Smooth muscle cell (in vitro differentiated cells): ENCODE data around the gene MRPS6. TPM values are rescaled to one million over a fixed set of nuclear protein-coding genes. Genes with fewer than 3 reads are reported as not detected.

Experiments used
- DNase-seq: peaks from one replicate; lab custom pipeline; 2025; ENCODE audit not compliant: unreplicated experiment; lab: John Stamatoyannopoulos, UW
- H2AFZ ChIP-seq: fragments of 200-600 bp; sonication (generic); 2 replicates; pipeline ENCODE4 v1.6.0; 2016; ENCODE audit warnings: antibody characterized with exemption, low read depth, mild to moderate bottlenecking
- H3F3A ChIP-seq: fragments of 200-600 bp; sonication (generic); 2 replicates; pipeline ENCODE4 v1.6.0; 2017; ENCODE audit warnings: antibody characterized with exemption, low read depth
- H3K27ac ChIP-seq: fragments of 200-600 bp; sonication (generic); 2 replicates; pipeline ENCODE4 v1.5.1; 2016; ENCODE audit warnings: low read depth, mild to moderate bottlenecking
- H3K27me3 ChIP-seq: fragments of 200-600 bp; sonication (generic); 2 replicates; pipeline ENCODE4 v1.6.1; 2016; ENCODE audit warnings: low read depth, mild to moderate bottlenecking
- H3K36me3 ChIP-seq: fragments of 200-600 bp; sonication (generic); 2 replicates; pipeline ENCODE4 v1.5.1; 2016; ENCODE audit warnings: low read depth
- H3K4me1 ChIP-seq: fragments of 200-600 bp; sonication (generic); 2 replicates; pipeline ENCODE4 v1.5.1; 2016; ENCODE audit warnings: low read depth
- H3K4me2 ChIP-seq: fragments of 200-600 bp; sonication (generic); 2 replicates; pipeline ENCODE4 v1.6.0; 2016; ENCODE audit warnings: mild to moderate bottlenecking
- H3K4me3 ChIP-seq: fragments of 200-600 bp; sonication (generic); 2 replicates; pipeline ENCODE4 v1.5.1; 2016; ENCODE audit warnings: mild to moderate bottlenecking
- H3K79me2 ChIP-seq: fragments of 200-600 bp; sonication (generic); 2 replicates; pipeline ENCODE4 v1.6.0; 2016; ENCODE audit warnings: low read depth, mild to moderate bottlenecking
- H3K9ac ChIP-seq: fragments of 200-600 bp; sonication (generic); 2 replicates; pipeline ENCODE4 v1.6.0; 2016; ENCODE audit warnings: low read depth
- H3K9me3 ChIP-seq: fragments of 200-600 bp; sonication (generic); replicated peaks from 2 replicates; pipeline ENCODE4 v1.5.1; 2016; ENCODE audit warnings: low read depth
- H4K20me1 ChIP-seq: fragments of 200-600 bp; sonication (generic); 2 replicates; pipeline ENCODE4 v1.6.0; 2016; ENCODE audit warnings: low read depth
- WGBS: methylation state at CpG from one replicate; pipeline ENCODE4 v1.1.7; 2016; ENCODE audit warnings: low lambda C conversion rate; 5-methylcytosine and 5-hydroxymethylcytosine counted together
- polyA plus RNA-seq: library from polyadenylated mRNA; unstranded; fragments of >200 nt; fragmentation: Nextera tagmentation; extraction: Ambion mirVana; gene quantifications from 2 replicates; pipeline ENCODE4 v1.2.1, GENCODE V29; 2016
- total RNA-seq: library from RNA; depleted of rRNA; stranded (reverse); fragments of >200 nt; gene quantifications from 2 replicates; pipeline ENCODE4 v1.2.3, GENCODE V29; 2014
- TF ChIP-seq, protein P1 (sequence below): fragments of 200-600 bp; sonication (generic); IDR thresholded peaks from 2 replicates; pipeline ENCODE4 v1.5.1; 2017; ENCODE audit warnings: borderline replicate concordance, mild to moderate bottlenecking, antibody characterized with exemption; ENCODE audit not compliant: insufficient read depth, poor library complexity, severe bottlenecking

The MRPS6 gene
- total and polyA plus RNA-seq, 2 experiments from 2014 or later, result 47.8 to 152 TPM

GRCh38 chr21:34133802-34134201 lies 60.4 kb downstream of the MRPS6 start:
- Histone ChIP-seq H3K9ac (no peak overlapping the region), H3K4me2 (no peak overlapping the region), H3K79me2 (peaks cover 53% of the 10 kb centered on the region), H3K9me3 (no peaks in the 10 kb centered on the region), H3F3A (peaks cover 24% of the 10 kb centered on the region), H3K27ac (no peak overlapping the region), H3K36me3 (peaks cover 4% of the 10 kb centered on the region), H3K27me3 (no peaks in the 10 kb centered on the region), H2AFZ (no peak overlapping the region), H3K4me3 (no peak overlapping the region), H3K4me1 (peaks cover 30% of the 10 kb centered on the region), H4K20me1 (peaks cover 34% of the 10 kb centered on the region)
- DNase-seq, result no peak
- TF ChIP-seq, protein P1, sequence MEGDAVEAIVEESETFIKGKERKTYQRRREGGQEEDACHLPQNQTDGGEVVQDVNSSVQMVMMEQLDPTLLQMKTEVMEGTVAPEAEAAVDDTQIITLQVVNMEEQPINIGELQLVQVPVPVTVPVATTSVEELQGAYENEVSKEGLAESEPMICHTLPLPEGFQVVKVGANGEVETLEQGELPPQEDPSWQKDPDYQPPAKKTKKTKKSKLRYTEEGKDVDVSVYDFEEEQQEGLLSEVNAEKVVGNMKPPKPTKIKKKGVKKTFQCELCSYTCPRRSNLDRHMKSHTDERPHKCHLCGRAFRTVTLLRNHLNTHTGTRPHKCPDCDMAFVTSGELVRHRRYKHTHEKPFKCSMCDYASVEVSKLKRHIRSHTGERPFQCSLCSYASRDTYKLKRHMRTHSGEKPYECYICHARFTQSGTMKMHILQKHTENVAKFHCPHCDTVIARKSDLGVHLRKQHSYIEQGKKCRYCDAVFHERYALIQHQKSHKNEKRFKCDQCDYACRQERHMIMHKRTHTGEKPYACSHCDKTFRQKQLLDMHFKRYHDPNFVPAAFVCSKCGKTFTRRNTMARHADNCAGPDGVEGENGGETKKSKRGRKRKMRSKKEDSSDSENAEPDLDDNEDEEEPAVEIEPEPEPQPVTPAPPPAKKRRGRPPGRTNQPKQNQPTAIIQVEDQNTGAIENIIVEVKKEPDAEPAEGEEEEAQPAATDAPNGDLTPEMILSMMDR, result peak; percentile 25
- WGBS, result 89% methylated on average over 2 of the region's 2 CpGs

GRCh38 chr21:34135330-34135729 lies 62.0 kb downstream of the MRPS6 start:
- Histone ChIP-seq H3F3A (peaks cover 11% of the 10 kb centered on the region), H4K20me1 (peaks cover 42% of the 10 kb centered on the region), H3K4me2 (no peak overlapping the region), H3K27me3 (no peaks in the 10 kb centered on the region), H3K4me3 (no peak overlapping the region), H3K9me3 (no peaks in the 10 kb centered on the region), H3K9ac (no peak overlapping the region), H3K36me3 (peaks cover 4% of the 10 kb centered on the region), H3K79me2 (peaks cover 63% of the 10 kb centered on the region), H3K27ac (no peak overlapping the region), H3K4me1 (peaks cover 14% of the 10 kb centered on the region), H2AFZ (no peak overlapping the region)
- no peak for DNase-seq
- 96% methylated on average over 5 of the region's 5 CpGs for WGBS
- TF ChIP-seq, protein P1, result no peak

- H3K27me3 ChIP-seq, result no peaks in the 10 kb centered on the region
- no peak overlapping the region for H3K4me2 ChIP-seq
- H3K4me3 ChIP-seq, result no peak overlapping the region
- H3K4me1 ChIP-seq, result no peaks in the 10 kb centered on the region
- DNase-seq, result no peak
- peaks cover 34% of the 10 kb centered on the region for H3K79me2 ChIP-seq
- H2AFZ ChIP-seq, result no peak overlapping the region
- H3K36me3 ChIP-seq, result no peaks in the 10 kb centered on the region
- no peak overlapping the region for H3K9ac ChIP-seq
- TF ChIP-seq, protein P1, result no peak
- H3K9me3 ChIP-seq, result no peaks in the 10 kb centered on the region
- H3K27ac ChIP-seq, result no peak overlapping the region
- peaks cover 35% of the 10 kb centered on the region for H4K20me1 ChIP-seq
- 98% methylated on average over 4 of the region's 4 CpGs for WGBS
- no peaks in the 10 kb centered on the region for H3F3A ChIP-seq
These were observed 68.0 kb downstream of the MRPS6 start for GRCh38 chr21:34141373-34141772.

- Histone ChIP-seq H3K9me3 (no peaks in the 10 kb centered on the region), H3K27me3 (no peaks in the 10 kb centered on the region), H3K36me3 (no peaks in the 10 kb centered on the region), H3K9ac (no peak overlapping the region), H2AFZ (no peak overlapping the region), H3K4me2 (no peak overlapping the region), H4K20me1 (peaks cover 39% of the 10 kb centered on the region), H3K27ac (no peak overlapping the region), H3F3A (no peaks in the 10 kb centered on the region), H3K4me1 (peaks cover 7% of the 10 kb centered on the region), H3K4me3 (no peak overlapping the region), H3K79me2 (peaks cover 17% of the 10 kb centered on the region)
- TF ChIP-seq, protein P1, result no peak
- 90% methylated on average over 13 of the region's 13 CpGs for WGBS
- DNase-seq, result no peak
These were observed 70.4 kb downstream of the MRPS6 start for GRCh38 chr21:34143685-34144182.
